HepG2 (cell line): ENCODE results near the gene DPH1.

Experiments used
- EP300 ChIP-seq, 3 experiments: sonication (generic) in 1 of 3; formaldehyde crosslinking in 1 of 3; IDR thresholded peaks; 2 replicates each; pipeline versions ENCODE4 v1.5.1 to v1.6.1; 2011 to 2020; ENCODE audit warnings: low read depth in 2 of 3, low read length in 2 of 3, borderline replicate concordance in 1 of 3, improper control_type of control experiment in 1 of 3, mild to moderate bottlenecking in 1 of 3, missing genetic modification reagents in 1 of 3, moderate library complexity in 1 of 3
- KLF9 ChIP-seq: IDR thresholded peaks from 2 replicates; pipeline ENCODE4 v1.6.1; 2016; ENCODE audit warnings: low read depth
- PHF8 ChIP-seq: sonication (generic); formaldehyde crosslinking; IDR thresholded peaks from 2 replicates; pipeline ENCODE4 v1.5.0; 2020; ENCODE audit warnings: missing genetic modification reagents
- POLR2AphosphoS2 ChIP-seq: IDR thresholded peaks from 2 replicates; pipeline ENCODE4 v1.6.1; 2011; ENCODE audit warnings: low read depth, low read length, improper control_type of control experiment
- SMAD9 ChIP-seq: sonication (generic); formaldehyde crosslinking; IDR thresholded peaks from 2 replicates; pipeline ENCODE4 v1.5.1; 2020; ENCODE audit warnings: mild to moderate bottlenecking, missing genetic modification reagents
- ZNF180 ChIP-seq: sonication (generic); formaldehyde crosslinking; IDR thresholded peaks from 2 replicates; pipeline ENCODE4 v1.4.0; 2020; ENCODE audit warnings: low read depth, missing genetic modification reagents, borderline replicate concordance
- ZNF256 ChIP-seq: sonication (generic); formaldehyde crosslinking; conservative IDR thresholded peaks from 2 replicates; pipeline ENCODE4 v1.4.0; 2020; ENCODE audit warnings: missing genetic modification reagents
- TF ChIP-seq, protein P1 (sequence below): sonication (generic); formaldehyde crosslinking; IDR thresholded peaks from 2 replicates; pipeline ENCODE4 v1.5.0; 2020; ENCODE audit warnings: mild to moderate bottlenecking, missing genetic modification reagents

DNA sequence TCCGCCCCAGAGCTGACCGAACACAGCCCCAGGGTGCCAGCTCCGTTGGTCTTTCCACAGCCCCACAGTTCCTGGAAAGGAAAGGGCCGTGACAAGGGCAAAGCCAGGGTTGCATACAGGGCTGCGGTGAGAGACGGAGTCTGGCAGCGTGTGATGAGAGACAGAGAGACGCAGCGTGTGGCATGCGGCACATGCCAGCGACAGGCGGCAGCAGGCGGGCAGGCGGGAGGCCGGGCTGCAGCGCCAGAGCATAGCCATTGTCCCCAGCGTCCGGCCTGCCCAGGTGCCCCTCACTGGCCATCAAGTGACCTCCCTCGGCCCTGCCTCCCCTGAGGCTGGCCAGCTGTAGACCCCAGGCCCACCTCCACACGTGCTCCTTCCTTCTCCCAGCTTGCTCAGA is 13.5 kb upstream of the DPH1 start:
- TF ChIP-seq, protein P1, sequence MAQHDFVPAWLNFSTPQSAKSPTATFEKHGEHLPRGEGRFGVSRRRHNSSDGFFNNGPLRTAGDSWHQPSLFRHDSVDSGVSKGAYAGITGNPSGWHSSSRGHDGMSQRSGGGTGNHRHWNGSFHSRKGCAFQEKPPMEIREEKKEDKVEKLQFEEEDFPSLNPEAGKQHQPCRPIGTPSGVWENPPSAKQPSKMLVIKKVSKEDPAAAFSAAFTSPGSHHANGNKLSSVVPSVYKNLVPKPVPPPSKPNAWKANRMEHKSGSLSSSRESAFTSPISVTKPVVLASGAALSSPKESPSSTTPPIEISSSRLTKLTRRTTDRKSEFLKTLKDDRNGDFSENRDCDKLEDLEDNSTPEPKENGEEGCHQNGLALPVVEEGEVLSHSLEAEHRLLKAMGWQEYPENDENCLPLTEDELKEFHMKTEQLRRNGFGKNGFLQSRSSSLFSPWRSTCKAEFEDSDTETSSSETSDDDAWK (CRISPR knock-in tag), result no peak
- TF ChIP-seq KLF9 (CRISPR knock-in tag) (no peak), EP300 (IDR thresholded peaks at IDR 0.05; ENCODE audit: low read depth in 2 of 2, low read length in 2 of 2) (no peak), EP300 (CRISPR knock-in tag; IDR thresholded peaks at IDR 0.05; ENCODE audit: borderline replicate concordance) (no peak), POLR2AphosphoS2 (no peak), PHF8 (CRISPR knock-in tag) (no peak), SMAD9 (CRISPR knock-in tag) (no peak), ZNF256 (CRISPR knock-in tag) (no peak), ZNF180 (no peak)
